Activated naive CD4-positive, alpha-beta T cell treated with anti-CD3 and anti-CD28 coated beads, Interleukin-2, amount 50 U/mL, for 24 hours (primary cell): ENCODE measurements around the gene SLC35A2.
"Not testable (repeated sequence)": the region's sequence is repeated elsewhere in the genome, so short reads cannot be mapped to it uniquely, and the experiment has no call there.

Experiments
- H3K27ac Mint-ChIP-seq: one replicate; pipeline ENCODE4 v1.8.0; 2021; ENCODE audit warnings: mild to moderate bottlenecking, mixed read lengths
- H3K27me3 Mint-ChIP-seq: one replicate; pipeline ENCODE4 v1.8.0; 2021; ENCODE audit warnings: mixed read lengths
- H3K36me3 Mint-ChIP-seq: one replicate; pipeline ENCODE4 v1.8.0; 2021; ENCODE audit warnings: mixed read lengths
- H3K4me1 Mint-ChIP-seq: one replicate; pipeline ENCODE4 v1.8.0; 2021; ENCODE audit warnings: mixed read lengths
- H3K4me3 Mint-ChIP-seq: one replicate; pipeline ENCODE4 v1.8.0; 2021; ENCODE audit warnings: mild to moderate bottlenecking, mixed read lengths
- H3K9me3 Mint-ChIP-seq: one replicate; pipeline ENCODE4 v1.8.0; 2021; ENCODE audit warnings: mixed read lengths

Gene SLC35A2

DNA sequence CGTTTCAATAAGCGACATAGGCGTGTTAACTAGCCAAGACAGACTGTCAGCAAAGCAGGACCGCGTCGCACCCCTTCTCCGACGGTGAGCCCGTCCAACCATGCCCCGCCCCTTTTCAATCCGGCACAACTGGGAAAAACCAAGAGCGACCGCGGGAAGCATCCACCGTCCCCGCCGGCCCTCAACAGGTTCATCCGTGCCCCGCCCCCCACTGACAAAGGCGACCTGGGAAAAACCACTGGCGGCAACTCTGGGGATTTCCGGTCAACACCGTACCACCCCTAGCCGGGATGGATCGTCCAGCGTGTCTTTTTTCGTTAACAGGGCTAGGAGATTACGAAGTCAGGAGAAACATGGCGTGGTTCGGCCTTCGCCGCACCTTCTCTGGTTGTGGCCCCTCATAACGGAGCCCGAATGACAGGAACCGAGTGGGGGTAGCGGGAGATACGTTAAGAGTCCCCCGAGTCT lies 14.3 kb downstream of the SLC35A2 start:
- H3K9me3 Mint-ChIP-seq, result no peaks in the 10 kb centered on the region
- peaks cover 11% of the 10 kb centered on the region for H3K4me1 Mint-ChIP-seq
- peak overlapping the region; percentile 93 for H3K4me3 Mint-ChIP-seq
- H3K27ac Mint-ChIP-seq, result peak overlapping the region; percentile 99
- H3K27me3 Mint-ChIP-seq, result no peaks in the 10 kb centered on the region
- H3K36me3 Mint-ChIP-seq, result peaks cover 4% of the 10 kb centered on the region

GRCh38 chrX:48896611-48897011 lies 14.8 kb downstream of the SLC35A2 start:
- Mint-ChIP-seq H3K36me3 (no peaks in the 10 kb centered on the region), H3K4me1 (peaks cover 14% of the 10 kb centered on the region), H3K9me3 (no peaks in the 10 kb centered on the region), H3K27ac (peak overlapping the region; percentile 99), H3K27me3 (no peaks in the 10 kb centered on the region), H3K4me3 (peak overlapping the region; percentile 93)

DNA sequence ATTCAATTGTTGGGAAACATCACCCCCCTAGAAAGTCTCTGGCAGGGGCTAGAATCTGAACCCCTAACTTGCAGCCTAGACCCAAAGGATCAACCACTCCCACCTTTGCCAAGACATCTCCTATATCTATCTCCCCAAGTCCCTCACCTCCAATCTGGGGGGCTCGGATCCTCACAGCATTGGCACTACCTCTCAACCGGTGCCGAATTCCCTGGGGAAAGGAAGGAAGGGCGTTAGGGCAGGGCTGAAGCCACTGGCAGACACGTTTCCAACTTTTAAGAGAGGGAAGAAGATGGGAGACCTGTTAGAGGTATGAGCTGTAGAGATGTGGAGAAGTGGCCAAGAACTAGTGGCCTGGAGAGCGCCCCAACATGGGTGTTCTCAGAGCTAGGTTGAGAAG lies 16.6 kb downstream of the SLC35A2 start:
- no peaks in the 10 kb centered on the region for H3K36me3 Mint-ChIP-seq
- H3K27ac Mint-ChIP-seq, result no peak overlapping the region
- no peaks in the 10 kb centered on the region for H3K9me3 Mint-ChIP-seq
- H3K4me1 Mint-ChIP-seq, result peaks cover 23% of the 10 kb centered on the region
- H3K27me3 Mint-ChIP-seq, result no peaks in the 10 kb centered on the region
- H3K4me3 Mint-ChIP-seq, result peak overlapping the region; percentile 55

- H3K4me1 Mint-ChIP-seq, result peaks cover 23% of the 10 kb centered on the region
- no peak overlapping the region for H3K4me3 Mint-ChIP-seq
- no peaks in the 10 kb centered on the region for H3K27me3 Mint-ChIP-seq
- H3K36me3 Mint-ChIP-seq, result no peaks in the 10 kb centered on the region
- no peak overlapping the region for H3K27ac Mint-ChIP-seq
- H3K9me3 Mint-ChIP-seq, result no peaks in the 10 kb centered on the region
Observed at GRCh38 chrX:48893556-48894348, 17.7 kb downstream of the SLC35A2 start.

DNA sequence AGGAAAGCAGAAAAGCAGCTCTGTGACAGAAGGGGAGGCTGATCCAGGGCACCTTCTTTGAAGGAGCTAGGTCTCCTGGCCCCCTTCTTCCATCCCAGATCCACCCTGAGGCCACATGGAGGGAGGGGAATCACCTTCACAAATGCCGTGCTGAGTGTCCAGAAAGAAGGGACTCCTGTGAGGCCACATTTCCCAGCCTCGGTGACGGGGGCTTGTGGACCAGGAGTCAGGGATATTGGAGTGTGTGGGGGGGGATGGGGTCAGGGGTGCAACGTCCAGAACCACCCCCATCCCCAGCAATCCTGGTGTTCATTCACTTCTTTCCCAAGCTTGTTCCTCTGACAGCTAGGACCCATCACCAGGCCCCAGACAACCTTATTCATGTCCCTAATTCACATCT lies 18.6 kb downstream of the SLC35A2 start:
- peaks cover 23% of the 10 kb centered on the region for H3K4me1 Mint-ChIP-seq
- no peaks in the 10 kb centered on the region for H3K36me3 Mint-ChIP-seq
- H3K9me3 Mint-ChIP-seq, result no peaks in the 10 kb centered on the region
- no peaks in the 10 kb centered on the region for H3K27me3 Mint-ChIP-seq
- peak overlapping the region; percentile 36 for H3K4me3 Mint-ChIP-seq
- peak overlapping the region; percentile 75 for H3K27ac Mint-ChIP-seq

DNA sequence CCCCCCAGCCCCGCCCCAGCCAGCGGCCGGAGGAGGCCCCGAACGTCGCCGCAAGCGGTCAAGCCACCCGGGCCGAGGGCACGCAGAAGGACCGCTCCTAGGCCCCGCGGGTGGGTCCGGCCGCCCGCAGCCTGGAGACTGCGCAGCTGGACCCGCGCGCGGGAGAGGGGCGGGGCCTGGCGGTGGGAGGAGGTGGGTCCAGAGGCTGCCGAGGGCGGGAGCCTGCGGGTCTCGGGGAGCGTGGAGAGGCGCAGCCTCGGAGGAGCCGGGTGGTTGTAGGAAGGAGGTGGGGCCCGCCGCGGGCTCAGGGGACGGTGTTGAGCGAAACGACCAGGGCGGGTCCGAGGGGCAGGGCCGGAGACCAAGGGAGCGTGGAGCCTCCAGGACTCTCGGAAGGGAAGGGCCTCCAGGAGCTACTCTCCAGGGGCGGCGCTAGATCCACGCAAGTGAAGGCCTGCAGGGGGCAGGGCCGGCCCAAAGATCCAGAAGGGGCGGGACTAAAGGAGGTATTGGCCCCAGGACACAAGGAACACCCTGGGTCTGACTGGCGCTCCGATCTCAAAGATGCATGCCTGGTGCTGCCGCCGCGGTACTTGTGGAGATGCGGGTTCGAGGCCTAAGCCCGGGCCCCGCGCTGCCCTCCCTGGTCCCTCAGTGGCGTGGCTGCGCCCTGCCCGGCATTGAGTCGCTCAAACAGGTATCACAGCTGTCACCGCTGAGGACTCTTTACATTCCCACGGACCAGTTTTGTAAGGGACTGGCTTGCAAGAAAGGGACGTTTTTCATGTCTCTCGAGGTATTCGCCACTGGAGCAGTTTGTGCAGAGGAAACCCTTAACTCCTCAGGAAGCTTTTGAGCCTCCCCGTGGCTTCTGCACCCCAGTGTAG lies 19.8 kb downstream of the SLC35A2 start:
- Mint-ChIP-seq H3K27me3 (no peaks in the 10 kb centered on the region), H3K36me3 (no peaks in the 10 kb centered on the region), H3K9me3 (no peaks in the 10 kb centered on the region), H3K4me3 (peak overlapping the region; percentile 71), H3K27ac (peak overlapping the region; percentile 4), H3K4me1 (peaks cover 23% of the 10 kb centered on the region)

GRCh38 chrX:48890934-48891401 lies 20.5 kb downstream of the SLC35A2 start:
- Mint-ChIP-seq H3K9me3 (no peaks in the 10 kb centered on the region), H3K27ac (peak overlapping the region; percentile 79), H3K36me3 (no peaks in the 10 kb centered on the region), H3K27me3 (no peaks in the 10 kb centered on the region), H3K4me3 (peak overlapping the region; percentile 87), H3K4me1 (peaks cover 23% of the 10 kb centered on the region)

DNA sequence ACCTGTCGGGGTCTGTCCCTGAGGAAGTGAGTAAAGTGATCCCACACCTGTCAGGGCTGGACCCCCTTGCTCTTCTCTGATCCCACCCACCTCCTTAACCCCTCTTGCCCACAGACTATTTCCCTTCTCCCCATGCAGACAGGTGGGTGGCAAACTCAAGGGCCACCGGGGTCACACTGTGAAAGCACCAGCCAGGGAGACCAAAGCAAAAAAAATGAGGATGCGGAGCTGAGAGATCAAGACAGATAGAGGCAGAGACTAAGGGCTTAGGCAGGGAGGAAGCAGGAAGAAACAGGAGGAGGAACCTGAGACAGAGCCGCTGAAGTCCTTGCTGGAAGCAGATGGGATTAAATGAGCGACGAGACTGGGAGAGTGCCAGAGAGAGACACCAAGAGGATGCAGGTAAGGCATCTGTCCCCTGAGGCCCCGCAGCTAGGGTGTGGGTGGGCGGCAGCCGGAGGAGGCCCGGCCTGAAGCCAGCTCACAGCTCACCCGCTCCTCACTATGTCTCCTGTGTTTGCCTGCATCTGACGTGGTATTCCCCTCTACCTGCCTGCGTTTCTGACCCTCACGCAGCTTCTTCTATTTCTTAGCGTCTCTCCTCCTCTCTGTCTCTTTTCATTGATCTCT lies 21.0 kb downstream of the SLC35A2 start:
- Mint-ChIP-seq H3K4me3 (peak overlapping the region; percentile 87), H3K27ac (peak overlapping the region; percentile 79), H3K27me3 (no peaks in the 10 kb centered on the region), H3K9me3 (no peaks in the 10 kb centered on the region), H3K36me3 (no peaks in the 10 kb centered on the region), H3K4me1 (peaks cover 19% of the 10 kb centered on the region)

GRCh38 chrX:48886586-48886985 lies 24.9 kb downstream of the SLC35A2 start:
- not testable (repeated sequence) for H3K4me1 Mint-ChIP-seq, H3K27me3 Mint-ChIP-seq

GRCh38 chrX:48883729-48884128 lies 27.7 kb downstream of the SLC35A2 start:
- no peak overlapping the region for H3K27ac Mint-ChIP-seq
- H3K4me3 Mint-ChIP-seq, result no peak overlapping the region
- no peaks in the 10 kb centered on the region for H3K4me1 Mint-ChIP-seq
- no peaks in the 10 kb centered on the region for H3K27me3 Mint-ChIP-seq
- no peaks in the 10 kb centered on the region for H3K9me3 Mint-ChIP-seq
- peaks cover 2% of the 10 kb centered on the region for H3K36me3 Mint-ChIP-seq

More at GRCh38 chrX:48886586-48886985, 24.9 kb downstream of the SLC35A2 start:
- not testable (repeated sequence) for H3K4me3 Mint-ChIP-seq, H3K36me3 Mint-ChIP-seq, H3K27ac Mint-ChIP-seq, H3K9me3 Mint-ChIP-seq

DNA sequence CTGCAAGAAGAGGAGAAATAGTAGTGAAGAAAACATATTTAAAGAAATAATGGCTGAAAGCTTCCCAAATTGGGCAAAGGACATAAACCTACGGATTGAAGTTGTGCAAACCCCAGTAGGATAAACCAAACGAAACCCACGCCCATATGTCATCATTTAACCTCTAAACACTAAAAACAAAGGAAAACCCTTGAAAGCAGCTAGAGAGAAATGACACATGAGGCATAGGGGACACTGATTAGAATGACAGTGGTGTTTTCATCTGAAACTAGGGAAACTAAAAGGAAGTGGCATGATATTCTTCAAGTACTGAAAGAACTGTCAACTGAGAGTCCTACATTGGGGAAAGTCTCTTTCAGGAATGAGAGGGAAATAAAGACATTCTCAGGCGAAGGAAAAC lies 34.5 kb downstream of the SLC35A2 start:
- H3K36me3 Mint-ChIP-seq, H3K27ac Mint-ChIP-seq, H3K4me1 Mint-ChIP-seq, H3K27me3 Mint-ChIP-seq, H3K4me3 Mint-ChIP-seq, H3K9me3 Mint-ChIP-seq: not testable (repeated sequence)

DNA sequence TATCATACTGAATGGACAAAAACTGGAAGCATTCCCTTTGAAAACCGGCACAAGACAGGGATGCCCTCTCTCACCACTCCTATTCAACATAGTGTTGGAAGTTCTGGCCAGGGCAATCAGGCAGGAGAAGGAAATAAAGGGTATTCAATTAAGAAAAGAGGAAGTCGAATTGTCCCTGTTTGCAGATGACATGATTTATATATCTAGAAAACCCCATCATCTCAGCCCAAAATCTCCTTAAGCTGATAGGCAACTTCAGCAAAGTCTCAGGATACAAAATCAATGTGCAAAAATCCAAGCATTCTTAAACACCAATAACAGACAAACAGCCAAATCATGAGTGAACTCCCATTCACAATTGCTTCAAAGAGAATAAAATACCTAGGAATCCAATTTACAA lies 39.4 kb downstream of the SLC35A2 start:
- not testable (repeated sequence) for H3K36me3 Mint-ChIP-seq, H3K27ac Mint-ChIP-seq, H3K4me1 Mint-ChIP-seq, H3K27me3 Mint-ChIP-seq, H3K4me3 Mint-ChIP-seq, H3K9me3 Mint-ChIP-seq

- Mint-ChIP-seq H3K4me1 (no peaks in the 10 kb centered on the region), H3K9me3 (no peaks in the 10 kb centered on the region), H3K36me3 (no peaks in the 10 kb centered on the region), H3K27me3 (no peaks in the 10 kb centered on the region), H3K27ac (no peak overlapping the region), H3K4me3 (no peak overlapping the region)
Observed at GRCh38 chrX:48864210-48864609, 47.2 kb downstream of the SLC35A2 start.

DNA sequence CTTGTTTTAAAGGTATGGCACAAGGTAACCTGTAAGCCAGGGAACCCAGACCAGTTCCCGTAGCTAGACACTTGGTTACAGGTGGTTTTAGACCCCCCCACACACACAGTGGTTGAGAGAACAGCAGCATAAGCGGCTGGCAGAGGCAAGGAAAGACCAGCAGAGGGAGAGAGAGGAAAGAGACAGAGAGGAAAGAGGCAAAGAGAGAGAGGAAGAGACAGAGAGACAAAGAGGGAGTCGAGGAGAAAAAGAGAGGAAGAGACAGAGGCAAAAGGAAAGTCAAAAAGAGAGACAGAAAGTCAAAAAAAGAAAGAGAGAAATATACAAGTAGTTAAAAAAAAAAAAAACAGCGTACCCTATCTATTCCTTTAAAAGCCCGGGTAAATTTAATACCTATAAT lies 56.5 kb downstream of the SLC35A2 start:
- no peaks in the 10 kb centered on the region for H3K36me3 Mint-ChIP-seq
- H3K4me3 Mint-ChIP-seq, result no peak overlapping the region
- H3K4me1 Mint-ChIP-seq, result peaks cover 7% of the 10 kb centered on the region
- H3K27me3 Mint-ChIP-seq, result peaks cover 1% of the 10 kb centered on the region
- H3K9me3 Mint-ChIP-seq, result no peaks in the 10 kb centered on the region
- H3K27ac Mint-ChIP-seq, result peak overlapping the region; percentile 83

- H3K27me3 Mint-ChIP-seq, H3K27ac Mint-ChIP-seq: not testable (repeated sequence)
Observed at GRCh38 chrX:48854121-48854804, 57.2 kb downstream of the SLC35A2 start.

More at GRCh38 chrX:48854121-48854804, 57.2 kb downstream of the SLC35A2 start:
- H3K4me1 Mint-ChIP-seq, H3K36me3 Mint-ChIP-seq, H3K4me3 Mint-ChIP-seq, H3K9me3 Mint-ChIP-seq: not testable (repeated sequence)
